Measurements from ENCODE around the gene LCA5.

GRCh38 chr6:79438030-79438429, 99.2 kb downstream of the LCA5 start:
- TF ChIP-seq POLR2AphosphoS5 (IDR thresholded peaks at IDR 0.05; ENCODE audit: low read depth, low read length): no peak
- no peak for TF ChIP-seq POLR2A (IDR thresholded peaks at IDR 0.05; ENCODE audit: low read depth, low read length)
- no peak for TF ChIP-seq TAF1 (IDR thresholded peaks at IDR 0.05; ENCODE audit: borderline replicate concordance, low read depth, low read length)

Measured in GM12892 (cell line).